Skeletal muscle tissue (tissue), 4 donors: ENCODE data around the gene TMEM100. TPM values are rescaled to one million over a fixed set of nuclear protein-coding genes. Genes with fewer than 3 reads are reported as not detected.

Experiments used
- H3K27ac ChIP-seq: one replicate; pipeline ENCODE4 v1.7.0; 2013; ENCODE audit warnings: mild to moderate bottlenecking, low read depth, low read length, inconsistent platforms
- H3K27me3 ChIP-seq, 3 donors: one replicate each; pipeline ENCODE4 v1.7.0; 2013; ENCODE audit warnings: low read length in 3 of 3; ENCODE audit not compliant: control insufficient read depth in 3 of 3, insufficient read depth in 3 of 3
- H3K36me3 ChIP-seq, 3 donors: one replicate each; pipeline ENCODE4 v1.7.0; 2013; ENCODE audit warnings: low read length in 3 of 3; ENCODE audit not compliant: control insufficient read depth in 3 of 3, insufficient read depth in 3 of 3
- H3K4me1 ChIP-seq, 3 donors: one replicate each; pipeline ENCODE4 v1.7.0; 2013; ENCODE audit warnings: low read length in 3 of 3, mild to moderate bottlenecking in 3 of 3; ENCODE audit not compliant: control insufficient read depth in 3 of 3, insufficient read depth in 3 of 3
- H3K4me3 ChIP-seq, 3 donors: one replicate each; pipeline ENCODE4 v1.7.0; 2013; ENCODE audit warnings: low read length in 3 of 3
- H3K9ac ChIP-seq, 3 donors: one replicate each; pipeline ENCODE4 v1.7.0; 2013; ENCODE audit warnings: low read length in 3 of 3, mild to moderate bottlenecking in 3 of 3, moderate library complexity in 2 of 3, low read depth in 1 of 3
- H3K9me3 ChIP-seq, 3 donors: one replicate each; pipeline ENCODE4 v1.7.0; 2013; ENCODE audit warnings: low read length in 3 of 3; ENCODE audit not compliant: control insufficient read depth in 3 of 3
- total RNA-seq: library from RNA; depleted of rRNA; stranded (reverse); fragments of >200 nt; gene quantifications from one replicate; pipeline ENCODE4 v1.2.3, GENCODE V29; 2014
- donor health status: Osteomylitis.

The TMEM100 gene
- total RNA-seq, 1 donor from 2014 or later = 6.3 TPM

GRCh38 chr17:55731586-55732250 is 9.1 kb upstream of the TMEM100 start:
- H3K9me3 ChIP-seq = no peaks in the 10 kb centered on the region
- peak overlapping the region; percentile 59 for H3K27ac ChIP-seq
- peak overlapping the region; percentile 34 to 59 (median 56) for H3K4me3 ChIP-seq
- no peaks in the 10 kb centered on the region for H3K27me3 ChIP-seq
- H3K36me3 ChIP-seq = no peaks in the 10 kb centered on the region
- H3K4me1 ChIP-seq = peaks cover 22 to 37% (median 28%) of the 10 kb centered on the region in 3 donors
- H3K9ac ChIP-seq = peak overlapping the region; percentile 7 to 75 (median 24)

GRCh38 chr17:55730808-55731207 is 8.1 kb upstream of the TMEM100 start:
- Histone ChIP-seq H3K4me1 (peaks cover 22 to 37% (median 32%) of the 10 kb centered on the region in 3 donors), H3K36me3 (no peaks in the 10 kb centered on the region), H3K27ac (no peak overlapping the region), H3K9me3 (no peaks in the 10 kb centered on the region), H3K27me3 (no peaks in the 10 kb centered on the region), H3K9ac (no peak overlapping the region), H3K4me3 (no peak overlapping the region)

GRCh38 chr17:55730380-55730779 is 7.7 kb upstream of the TMEM100 start:
- Histone ChIP-seq H3K27ac (no peak overlapping the region), H3K4me3 (no peak overlapping the region), H3K9ac (no peak overlapping the region), H3K36me3 (no peaks in the 10 kb centered on the region), H3K4me1 (peaks cover 22 to 37% (median 32%) of the 10 kb centered on the region in 3 donors), H3K9me3 (no peaks in the 10 kb centered on the region), H3K27me3 (no peaks in the 10 kb centered on the region)

GRCh38 chr17:55729484-55729883 is 6.8 kb upstream of the TMEM100 start:
- no peak overlapping the region for H3K4me3 ChIP-seq
- H3K27ac ChIP-seq = no peak overlapping the region
- peaks cover 22 to 37% (median 32%) of the 10 kb centered on the region in 3 donors for H3K4me1 ChIP-seq

GRCh38 chr17:55728833-55729232 is 6.2 kb upstream of the TMEM100 start:
- H3K27ac ChIP-seq = no peak overlapping the region
- H3K4me3 ChIP-seq = no peak overlapping the region
- H3K4me1 ChIP-seq = peaks cover 22 to 34% (median 29%) of the 10 kb centered on the region in 3 donors
- H3K9ac ChIP-seq = no peak overlapping the region
- no peaks in the 10 kb centered on the region for H3K9me3 ChIP-seq
- no peaks in the 10 kb centered on the region for H3K36me3 ChIP-seq
- H3K27me3 ChIP-seq = no peaks in the 10 kb centered on the region

More at GRCh38 chr17:55729484-55729883, 6.8 kb upstream of the TMEM100 start:
- H3K9ac ChIP-seq = no peak overlapping the region
- H3K9me3 ChIP-seq = no peaks in the 10 kb centered on the region
- H3K36me3 ChIP-seq = no peaks in the 10 kb centered on the region
- no peaks in the 10 kb centered on the region for H3K27me3 ChIP-seq

- Histone ChIP-seq H3K4me3 (no peak overlapping the region), H3K27me3 (no peaks in the 10 kb centered on the region), H3K4me1 (peaks cover 22 to 29% (median 28%) of the 10 kb centered on the region in 3 donors), H3K27ac (no peak overlapping the region), H3K36me3 (no peaks in the 10 kb centered on the region), H3K9ac (no peak overlapping the region), H3K9me3 (no peaks in the 10 kb centered on the region)
Observed at GRCh38 chr17:55728361-55728760, 5.7 kb upstream of the TMEM100 start.

- H3K9ac ChIP-seq = no peak overlapping the region
- H3K27me3 ChIP-seq = no peaks in the 10 kb centered on the region
- no peaks in the 10 kb centered on the region for H3K36me3 ChIP-seq
- H3K4me3 ChIP-seq = no peak overlapping the region
- peaks cover 22 to 26% (median 25%) of the 10 kb centered on the region in 3 donors for H3K4me1 ChIP-seq
- H3K27ac ChIP-seq = no peak overlapping the region
- H3K9me3 ChIP-seq = no peaks in the 10 kb centered on the region
Observed at GRCh38 chr17:55727920-55728319, 5.3 kb upstream of the TMEM100 start.

- no peak overlapping the region for H3K9ac ChIP-seq
- H3K4me1 ChIP-seq = peaks cover 18 to 20% (median 20%) of the 10 kb centered on the region in 3 donors
- H3K9me3 ChIP-seq = no peaks in the 10 kb centered on the region
- no peak overlapping the region for H3K4me3 ChIP-seq
- no peaks in the 10 kb centered on the region for H3K27me3 ChIP-seq
- H3K36me3 ChIP-seq = no peaks in the 10 kb centered on the region
- no peak overlapping the region for H3K27ac ChIP-seq
Observed at GRCh38 chr17:55727275-55727674, 4.6 kb upstream of the TMEM100 start.

- Histone ChIP-seq H3K36me3 (no peaks in the 10 kb centered on the region), H3K27ac (no peak overlapping the region), H3K27me3 (no peaks in the 10 kb centered on the region), H3K9me3 (no peaks in the 10 kb centered on the region), H3K4me3 (no peak overlapping the region), H3K4me1 (peaks cover 10 to 12% (median 11%) of the 10 kb centered on the region in 3 donors), H3K9ac (no peak overlapping the region)
Observed at GRCh38 chr17:55726440-55726839, 3.8 kb upstream of the TMEM100 start.

GRCh38 chr17:55723488-55723848 is 804 bp upstream of the TMEM100 start:
- Histone ChIP-seq H3K4me3 (peak overlapping the region in 1 of 3 donors; percentile 62), H3K27me3 (no peaks in the 10 kb centered on the region), H3K4me1 (peaks cover 0 to 9% (median 8%) of the 10 kb centered on the region in 3 donors), H3K36me3 (no peaks in the 10 kb centered on the region), H3K9me3 (no peaks in the 10 kb centered on the region), H3K9ac (no peak overlapping the region), H3K27ac (peak overlapping the region; percentile 21)
